Measurements from ENCODE around the gene POU2F2.
"Not testable (repeated sequence)": the region's sequence is repeated elsewhere in the genome, so short reads cannot be mapped to it uniquely, and the experiment has no call there.

The POU2F2 gene

GRCh38 chr19:42124386-42124901, 7.8 kb downstream of the POU2F2 start:
- DNase-seq: no peak

DNA sequence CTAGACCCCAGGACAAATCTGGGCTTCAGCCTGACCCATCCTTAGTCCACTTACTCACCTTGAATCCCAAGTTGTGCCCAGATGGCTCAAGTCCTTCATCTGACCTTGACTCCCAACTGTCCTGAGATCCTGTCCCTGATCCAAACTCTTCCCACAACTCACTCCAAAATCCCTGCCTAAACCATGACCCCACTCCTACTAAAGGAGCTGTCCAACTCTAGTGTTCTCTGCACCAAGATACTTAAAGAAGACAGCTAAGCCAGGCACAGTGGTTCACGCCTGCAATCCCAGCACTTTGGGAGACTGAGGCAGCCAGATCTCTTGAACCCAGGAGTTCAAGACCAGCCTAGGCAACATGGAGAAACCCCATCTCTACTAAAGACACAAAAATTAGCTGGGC, 8.5 kb downstream of the POU2F2 start:
- DNase-seq: no peak

GRCh38 chr19:42122691-42123607, 9.3 kb downstream of the POU2F2 start:
- DNase-seq: no peak

DNA sequence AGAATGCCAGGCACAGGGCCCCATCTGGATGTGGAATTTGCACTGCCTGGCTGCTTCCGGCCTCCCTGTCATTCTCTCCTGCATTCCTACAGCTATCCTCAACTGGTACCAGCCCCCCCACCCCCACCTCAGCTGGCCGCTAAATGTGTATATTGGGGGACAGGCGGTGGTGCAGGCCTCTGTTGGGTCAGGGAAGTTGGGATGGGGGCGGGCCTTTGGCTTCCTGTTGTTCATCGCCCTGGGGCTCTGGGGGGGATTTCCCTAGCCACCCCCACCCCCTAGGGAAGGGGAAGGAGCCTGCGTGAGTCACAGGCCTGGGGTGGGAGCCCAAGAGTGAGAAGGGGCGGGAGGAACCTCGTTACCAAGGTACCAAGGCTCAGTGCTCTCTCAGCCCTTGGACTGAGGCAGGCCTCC, 10.6 kb downstream of the POU2F2 start:
- DNase-seq: peak; percentile 85 to 92

DNA sequence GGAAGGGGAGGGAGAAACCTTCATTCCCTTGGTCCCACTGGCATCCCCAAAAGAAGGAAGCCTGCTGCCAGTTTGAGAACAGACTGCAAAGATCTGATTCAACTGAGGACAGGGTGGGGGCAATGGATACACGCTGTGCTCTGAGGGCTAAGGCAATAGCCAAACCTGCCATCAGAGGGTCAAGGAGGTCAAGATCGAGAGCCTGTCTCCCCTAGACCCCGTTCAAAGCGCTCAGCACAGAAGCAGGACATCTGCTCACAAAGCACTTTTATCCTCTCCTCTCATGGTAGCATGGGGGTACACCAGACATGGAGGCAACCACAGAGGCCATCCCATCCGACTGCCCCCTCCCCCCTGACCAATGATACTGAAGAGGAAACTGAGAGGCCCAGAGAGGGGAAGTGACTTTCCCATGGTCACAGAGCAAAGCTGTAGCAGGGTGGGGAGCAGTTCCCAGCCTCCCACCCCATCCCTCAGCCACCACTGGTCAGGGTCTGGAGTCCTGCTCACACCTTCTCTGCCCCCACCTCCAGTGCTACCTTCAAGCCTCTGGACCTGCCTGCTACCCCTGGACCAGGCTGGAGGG, 11.1 kb downstream of the POU2F2 start:
- DNase-seq: peak in 1 of 2 donors; percentile 24

DNA sequence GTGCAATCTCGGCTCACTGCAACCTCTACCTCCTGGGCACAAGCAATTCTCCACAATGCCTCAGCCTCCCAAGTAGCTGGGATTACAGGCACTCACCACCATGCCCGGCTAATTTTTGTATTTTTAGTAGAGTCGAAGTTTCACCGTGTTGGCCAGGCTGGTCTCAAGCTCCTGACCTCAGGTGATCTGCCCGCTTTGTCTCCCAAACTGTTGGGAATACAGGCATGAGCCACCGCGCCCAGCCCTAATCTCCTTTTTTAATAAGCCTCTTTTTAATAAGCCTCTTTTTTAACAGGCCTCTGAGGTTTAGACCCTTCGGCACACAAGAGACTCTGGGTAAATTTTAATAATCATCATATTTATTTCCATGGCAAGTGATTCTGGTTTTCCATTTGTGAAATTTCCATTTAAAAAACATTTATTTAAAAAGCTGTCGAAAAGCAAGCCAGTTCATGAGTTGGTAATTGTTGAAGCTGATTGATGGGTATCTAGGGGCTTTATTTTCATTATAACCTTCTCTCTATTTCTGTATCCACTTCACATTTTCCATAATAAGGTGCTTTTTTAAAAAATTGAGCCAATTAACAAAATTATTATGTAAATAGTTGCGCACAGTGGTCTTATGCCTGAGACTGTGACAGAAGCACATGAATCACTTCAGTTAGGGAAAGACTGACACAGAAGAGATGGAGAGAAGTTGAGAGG, 11.8 kb downstream of the POU2F2 start:
- DNase-seq: no peak

GRCh38 chr19:42117076-42117475, 15.2 kb downstream of the POU2F2 start:
- DNase-seq: no peak

- DNase-seq: no peak
These were observed 15.8 kb downstream of the POU2F2 start for GRCh38 chr19:42116308-42117075.

GRCh38 chr19:42115705-42116104, 16.5 kb downstream of the POU2F2 start:
- DNase-seq: no peak

GRCh38 chr19:42115219-42115618, 17.0 kb downstream of the POU2F2 start:
- DNase-seq: no peak

DNA sequence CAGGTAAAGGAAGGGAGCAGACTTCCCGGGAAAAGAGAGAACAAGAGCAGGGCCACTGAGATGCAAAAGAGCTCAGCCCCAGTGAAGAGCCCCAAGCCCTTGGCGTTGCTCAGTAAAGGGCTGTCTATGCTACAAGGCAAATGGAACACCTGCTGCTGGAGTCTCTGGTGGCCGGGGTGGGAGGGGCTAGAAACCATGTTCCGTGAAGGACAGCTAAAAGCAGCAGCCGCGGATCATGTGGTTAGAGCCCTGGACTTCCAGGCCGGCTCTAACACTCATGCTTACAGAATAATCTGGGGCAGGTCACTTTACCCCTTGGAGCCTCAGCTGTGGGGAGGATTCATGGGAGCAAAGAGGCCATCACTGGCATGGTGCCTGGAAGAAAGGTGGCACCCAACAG, 17.8 kb downstream of the POU2F2 start:
- DNase-seq: no peak

DNA sequence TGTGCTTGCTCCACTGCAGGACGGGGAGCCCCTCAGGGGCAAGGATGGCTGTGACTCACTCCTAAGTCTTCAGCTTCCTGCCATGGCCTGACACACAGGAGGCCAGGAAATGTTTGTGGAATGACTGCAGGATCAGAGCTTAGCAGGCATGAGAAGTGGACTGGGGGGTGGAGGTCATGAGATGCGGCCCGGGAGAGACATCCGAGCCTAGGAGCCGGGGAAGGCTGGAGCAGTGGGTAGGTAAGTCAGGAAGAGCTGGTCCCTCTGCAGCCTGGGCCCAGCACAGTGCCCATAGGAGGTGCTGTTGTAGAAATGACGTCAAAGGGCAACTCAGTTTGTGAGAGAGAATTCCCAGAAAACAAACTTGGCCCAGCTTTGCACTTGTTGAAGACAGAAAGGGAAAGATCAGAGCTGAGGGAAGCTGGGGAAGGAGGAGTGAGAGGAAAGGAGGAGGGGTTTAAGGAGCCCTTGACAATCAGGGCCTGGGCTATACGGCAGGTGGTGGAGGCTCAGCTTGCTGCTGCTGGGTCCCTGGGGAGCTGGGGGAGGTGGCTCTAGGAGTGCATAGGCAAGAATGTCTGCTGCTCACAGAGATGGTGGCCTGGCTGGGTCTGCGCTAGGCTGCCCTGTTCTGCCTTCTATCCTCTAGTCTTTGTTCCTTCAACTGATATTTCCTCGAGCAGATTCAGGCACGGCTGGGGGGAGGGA, 18.5 kb downstream of the POU2F2 start:
- no peak for DNase-seq

DNA sequence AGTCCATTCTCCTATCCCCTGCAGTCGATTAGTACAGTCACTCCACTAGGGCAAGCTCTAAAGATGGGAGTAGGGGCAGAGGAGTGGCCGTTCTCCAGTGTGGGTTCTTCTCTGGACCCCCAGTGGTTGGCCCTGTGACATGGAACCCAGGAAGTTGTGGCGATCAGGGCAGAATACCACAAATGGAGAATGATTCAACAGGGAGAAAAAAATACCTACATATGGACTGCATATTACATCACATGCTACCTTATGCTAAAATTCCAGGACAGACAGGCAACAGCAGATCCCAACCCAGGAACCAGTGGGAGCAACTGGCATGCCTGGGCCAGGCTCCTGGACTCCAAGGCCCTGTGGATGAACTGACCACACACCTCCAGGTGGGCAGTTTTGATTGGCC, 20.4 kb downstream of the POU2F2 start:
- no peak for DNase-seq

DNA sequence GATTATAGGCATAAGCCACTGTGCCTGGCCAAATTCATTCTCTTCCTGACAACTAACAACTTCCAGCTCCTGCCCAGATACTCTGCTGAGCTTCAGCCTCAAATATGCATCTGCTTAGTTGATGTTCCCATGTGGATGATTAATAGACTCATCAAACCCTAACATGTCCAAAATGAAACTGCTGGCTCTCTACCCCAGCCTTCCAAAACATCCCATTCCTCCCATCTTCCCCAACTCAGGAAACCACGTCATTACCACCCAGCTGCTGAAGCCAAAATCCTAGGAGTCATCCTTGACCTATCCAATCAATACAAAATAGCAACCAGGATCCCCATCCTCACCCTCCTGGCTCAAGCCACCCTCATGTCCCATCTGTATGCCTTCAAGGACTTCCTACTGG, 20.9 kb downstream of the POU2F2 start:
- no peak for DNase-seq

DNA sequence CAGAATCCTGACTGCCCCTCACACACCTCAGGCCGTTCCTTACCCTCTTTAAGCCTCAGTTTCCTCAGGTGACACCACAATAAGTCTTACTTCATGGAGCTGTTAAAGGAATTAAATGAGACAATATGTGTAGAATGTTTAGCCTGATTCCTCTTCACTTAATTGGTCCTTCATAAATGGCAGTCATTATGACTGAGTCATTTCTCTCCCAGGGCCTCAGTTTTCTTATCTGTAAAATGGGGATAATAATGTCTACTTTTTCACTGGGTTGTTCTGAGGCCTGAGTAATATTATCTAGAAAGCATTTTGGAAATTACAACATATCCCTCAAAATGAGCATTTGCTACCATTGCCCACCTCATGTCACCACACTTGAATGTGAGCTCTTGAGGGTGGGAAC, 21.6 kb downstream of the POU2F2 start:
- DNase-seq: no peak

DNA sequence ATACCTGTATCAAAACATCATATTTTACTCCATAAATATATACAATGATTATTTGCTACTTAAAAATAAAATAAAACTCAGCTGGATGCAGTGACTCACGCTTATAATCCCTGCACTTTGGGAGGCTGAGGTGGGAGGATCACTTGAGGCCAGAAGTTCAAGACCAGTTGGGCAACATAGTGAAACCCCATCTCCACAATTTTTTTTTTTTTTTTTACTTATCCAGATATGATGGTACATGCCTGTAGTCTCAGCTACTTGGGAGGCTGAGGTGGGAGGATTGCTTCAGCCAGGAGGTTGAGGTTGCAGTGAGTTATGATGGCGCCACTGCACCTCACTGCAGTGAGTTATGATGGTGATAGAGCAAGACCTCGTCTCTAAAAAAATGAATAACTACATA, 22.4 kb downstream of the POU2F2 start:
- DNase-seq: no peak

DNA sequence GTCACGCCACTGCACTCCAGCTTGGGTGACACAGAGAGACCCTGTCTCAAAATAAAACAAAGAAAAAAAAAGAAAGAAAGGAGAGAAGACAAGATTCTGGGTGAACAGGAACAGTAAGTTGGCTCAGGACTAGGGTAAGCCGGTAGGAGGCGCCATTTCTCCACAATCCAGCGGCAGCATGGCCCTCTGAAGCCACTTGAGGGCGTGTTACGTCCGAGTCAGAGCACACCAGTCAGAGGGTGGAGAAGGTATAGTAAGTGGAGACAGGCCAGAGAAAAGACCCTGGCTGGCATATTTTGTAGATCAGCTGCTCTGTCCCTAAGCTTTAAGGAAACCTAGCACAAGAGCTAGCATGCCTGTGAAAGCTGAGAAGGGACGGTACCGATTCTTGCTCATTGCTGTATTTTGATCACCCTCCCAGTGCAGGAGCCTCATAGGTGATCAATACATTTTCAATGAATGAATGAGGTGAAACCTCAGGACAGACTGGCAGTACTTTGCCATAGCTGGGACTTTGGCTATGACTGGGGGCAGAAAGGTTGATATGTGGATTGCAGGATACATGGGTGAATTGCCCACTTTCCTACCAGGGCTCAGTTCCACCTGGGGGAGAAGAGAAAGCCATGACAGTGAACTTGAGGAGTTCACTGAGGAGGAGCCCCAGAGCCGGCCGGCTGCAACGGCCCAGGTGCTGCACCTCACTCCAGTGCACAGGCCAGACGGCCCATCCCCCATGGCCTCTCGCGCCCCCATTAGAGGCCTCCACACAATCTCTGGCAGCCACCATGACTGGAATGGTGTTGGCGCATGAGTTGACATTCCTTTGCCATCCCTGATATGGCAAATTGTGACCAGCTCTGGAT, 23.5 kb downstream of the POU2F2 start:
- DNase-seq: peak; percentile 88 to 91

DNA sequence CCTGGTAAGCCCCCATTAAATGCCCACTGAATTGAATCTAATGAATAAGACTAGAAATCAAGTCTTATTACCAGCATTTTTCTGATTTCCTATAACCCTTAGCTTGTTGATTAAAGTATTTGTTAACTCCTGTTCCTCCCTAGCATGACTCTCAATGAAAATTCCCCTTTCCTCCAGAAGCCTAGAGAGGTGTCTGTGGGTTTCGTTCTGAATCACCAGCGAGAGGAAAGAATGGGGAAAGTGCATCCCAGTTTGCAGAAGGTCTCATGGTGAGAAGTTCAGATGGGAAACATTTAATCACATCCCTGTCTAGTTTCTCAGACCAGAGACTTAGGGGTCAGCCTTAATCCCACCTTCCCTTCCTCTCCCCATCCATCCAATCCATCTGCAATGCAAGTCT, 26.9 kb downstream of the POU2F2 start:
- DNase-seq: peak in 1 of 2 donors; percentile 27

DNA sequence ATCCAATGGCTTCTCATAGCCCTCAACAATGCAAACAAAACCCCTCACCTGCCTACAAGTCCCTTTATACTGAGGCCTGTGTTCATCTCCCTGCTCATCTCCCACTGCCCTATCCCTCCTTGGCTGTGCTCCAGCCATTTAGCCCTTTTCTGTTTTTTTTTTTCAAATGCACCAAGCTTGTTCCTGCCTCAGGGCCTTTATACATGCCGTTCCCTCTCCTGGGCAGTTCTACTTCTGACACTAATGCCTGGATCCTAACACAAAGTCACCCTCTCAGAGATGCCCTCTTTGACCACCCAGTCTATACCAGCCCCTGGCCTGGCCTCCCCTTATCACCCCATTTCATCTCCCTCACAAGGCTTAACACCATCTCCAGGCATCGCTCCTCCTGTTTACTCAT, 29.4 kb downstream of the POU2F2 start:
- no peak for DNase-seq

DNA sequence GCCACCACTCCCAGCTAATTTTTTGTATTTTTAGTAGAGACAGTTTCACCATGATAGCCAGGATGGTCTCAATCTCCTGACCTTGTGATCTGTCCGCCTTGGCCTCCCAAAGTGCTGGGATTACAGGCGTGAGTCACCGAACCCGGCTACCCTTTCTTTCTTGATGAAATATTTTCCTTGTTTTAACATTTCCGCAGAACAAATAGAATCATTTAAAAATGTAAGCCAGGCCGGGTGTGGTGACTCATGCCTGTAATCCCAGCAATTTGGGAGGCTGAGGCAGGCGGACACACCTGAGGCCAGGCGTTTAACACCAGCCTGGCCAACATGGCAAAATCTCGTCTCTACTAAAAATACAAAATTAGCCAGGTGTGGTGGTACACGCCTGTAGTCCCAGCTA, 32.0 kb downstream of the POU2F2 start:
- not testable (repeated sequence) for DNase-seq

Measured in inflammatory macrophage (primary cell).